ENCODE data around the gene LTBP3.

The LTBP3 gene

GRCh38 chr11:65545853-65546216 is 12.3 kb downstream of the LTBP3 start:
- peaks cover 30% of the 10 kb centered on the region for H3K4me1 ChIP-seq (ENCODE audit: insufficient read depth, low read length, poor library complexity, severe bottlenecking)
- peak overlapping the region; percentile 67 for H3K4me3 ChIP-seq (ENCODE audit: low read length, poor library complexity, severe bottlenecking)
- peak overlapping the region; percentile 71 for H3K4me2 ChIP-seq (ENCODE audit: low read depth, low read length, poor library complexity, severe bottlenecking)
- TF ChIP-seq, protein P1, sequence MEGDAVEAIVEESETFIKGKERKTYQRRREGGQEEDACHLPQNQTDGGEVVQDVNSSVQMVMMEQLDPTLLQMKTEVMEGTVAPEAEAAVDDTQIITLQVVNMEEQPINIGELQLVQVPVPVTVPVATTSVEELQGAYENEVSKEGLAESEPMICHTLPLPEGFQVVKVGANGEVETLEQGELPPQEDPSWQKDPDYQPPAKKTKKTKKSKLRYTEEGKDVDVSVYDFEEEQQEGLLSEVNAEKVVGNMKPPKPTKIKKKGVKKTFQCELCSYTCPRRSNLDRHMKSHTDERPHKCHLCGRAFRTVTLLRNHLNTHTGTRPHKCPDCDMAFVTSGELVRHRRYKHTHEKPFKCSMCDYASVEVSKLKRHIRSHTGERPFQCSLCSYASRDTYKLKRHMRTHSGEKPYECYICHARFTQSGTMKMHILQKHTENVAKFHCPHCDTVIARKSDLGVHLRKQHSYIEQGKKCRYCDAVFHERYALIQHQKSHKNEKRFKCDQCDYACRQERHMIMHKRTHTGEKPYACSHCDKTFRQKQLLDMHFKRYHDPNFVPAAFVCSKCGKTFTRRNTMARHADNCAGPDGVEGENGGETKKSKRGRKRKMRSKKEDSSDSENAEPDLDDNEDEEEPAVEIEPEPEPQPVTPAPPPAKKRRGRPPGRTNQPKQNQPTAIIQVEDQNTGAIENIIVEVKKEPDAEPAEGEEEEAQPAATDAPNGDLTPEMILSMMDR (conservative IDR thresholded peaks at IDR 0.05; ENCODE audit: low read length) = no peak
- no peak for TF ChIP-seq EZH2phosphoT487 (IDR thresholded peaks at IDR 0.05; ENCODE audit: borderline replicate concordance)
- no peaks in the 10 kb centered on the region for H4K20me1 ChIP-seq (ENCODE audit: insufficient read depth, low read length, poor library complexity, severe bottlenecking)
- no peaks in the 10 kb centered on the region for H3K79me2 ChIP-seq (ENCODE audit: insufficient read depth, low read length)
- H2AFZ ChIP-seq (ENCODE audit: low read length) = 0 out of 2 replicates have a peak overlapping the region, but pooled peaks have one; percentile 59
- no peaks in the 10 kb centered on the region for H3K36me3 ChIP-seq (ENCODE audit: insufficient read depth, low read length)
- H3K9me3 ChIP-seq (ENCODE audit: insufficient read depth, low read depth, low read length) = no peaks in the 10 kb centered on the region
- peak overlapping the region; percentile 60 for H3K9ac ChIP-seq (ENCODE audit: low read depth, low read length, poor library complexity, severe bottlenecking)
- peaks cover 7% of the 10 kb centered on the region; the same call in 1 of the 2 replicates for H3F3A ChIP-seq (ENCODE audit: low read depth)
- H3K9me2 ChIP-seq (replicated peaks; ENCODE audit: low read depth, low read length) = no peaks in the 10 kb centered on the region
- H3K27me3 ChIP-seq (ENCODE audit: insufficient read depth, low read length, poor library complexity, severe bottlenecking) = no peaks in the 10 kb centered on the region

DNA sequence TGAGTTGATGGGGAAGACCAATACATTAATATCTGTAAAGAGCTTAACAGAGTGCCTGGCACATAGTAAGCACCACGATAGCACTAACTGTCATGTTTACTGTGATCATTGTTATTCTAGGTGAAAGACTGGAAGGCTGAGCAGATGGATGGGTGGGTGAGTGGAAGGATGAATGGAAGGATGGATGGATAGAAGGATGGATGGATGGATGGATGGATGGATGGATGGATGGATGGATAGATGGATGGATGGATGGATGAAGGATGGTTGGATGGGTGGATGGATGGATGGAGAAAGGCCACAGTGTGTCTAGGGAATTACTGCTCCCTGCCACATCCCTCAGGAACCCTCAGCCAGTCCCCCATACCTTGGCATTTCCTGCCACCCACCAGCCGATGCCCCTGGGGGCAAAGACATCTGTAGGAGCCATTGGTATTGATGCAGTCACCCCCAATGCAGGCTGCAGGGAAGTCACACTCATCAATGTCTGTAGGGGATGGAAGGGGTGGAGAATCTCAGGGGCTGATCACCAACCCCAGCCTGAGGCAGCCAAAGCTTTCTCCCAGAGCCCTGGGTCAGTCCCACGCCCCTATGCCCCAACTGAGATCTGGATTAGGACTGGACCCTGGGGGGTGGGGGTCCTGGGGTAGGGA is 15.3 kb downstream of the LTBP3 start:
- Histone ChIP-seq H3K4me2 (ENCODE audit: low read depth, low read length, poor library complexity, severe bottlenecking) (no peak overlapping the region), H3K36me3 (ENCODE audit: insufficient read depth, low read length) (no peaks in the 10 kb centered on the region), H3K9me2 (replicated peaks; ENCODE audit: low read depth, low read length) (no peaks in the 10 kb centered on the region), H3F3A (ENCODE audit: low read depth) (peaks cover 7% of the 10 kb centered on the region; the same call in 1 of the 2 replicates), H3K27me3 (ENCODE audit: insufficient read depth, low read length, poor library complexity, severe bottlenecking) (no peaks in the 10 kb centered on the region), H2AFZ (ENCODE audit: low read length) (no peak overlapping the region), H3K9me3 (ENCODE audit: insufficient read depth, low read depth, low read length) (no peaks in the 10 kb centered on the region), H3K79me2 (ENCODE audit: insufficient read depth, low read length) (no peaks in the 10 kb centered on the region), H3K9ac (ENCODE audit: low read depth, low read length, poor library complexity, severe bottlenecking) (no peak overlapping the region), H3K4me1 (ENCODE audit: insufficient read depth, low read length, poor library complexity, severe bottlenecking) (peaks cover 33% of the 10 kb centered on the region), H4K20me1 (ENCODE audit: insufficient read depth, low read length, poor library complexity, severe bottlenecking) (no peaks in the 10 kb centered on the region), H3K4me3 (ENCODE audit: low read length, poor library complexity, severe bottlenecking) (no peak overlapping the region)
- TF ChIP-seq, protein P1 (conservative IDR thresholded peaks at IDR 0.05; ENCODE audit: low read length) = no peak
- no peak for TF ChIP-seq EZH2phosphoT487 (IDR thresholded peaks at IDR 0.05; ENCODE audit: borderline replicate concordance)

GRCh38 chr11:65541093-65541982 is 16.8 kb downstream of the LTBP3 start:
- peak overlapping the region; percentile 82 for H3K4me2 ChIP-seq (ENCODE audit: low read depth, low read length, poor library complexity, severe bottlenecking)
- H3K79me2 ChIP-seq (ENCODE audit: insufficient read depth, low read length) = no peaks in the 10 kb centered on the region
- H3K9me2 ChIP-seq (replicated peaks; ENCODE audit: low read depth, low read length) = no peaks in the 10 kb centered on the region
- peak overlapping the region; percentile 81; the same call in 1 of the 2 replicates for H2AFZ ChIP-seq (ENCODE audit: low read length)
- no peaks in the 10 kb centered on the region for H3K27me3 ChIP-seq (ENCODE audit: insufficient read depth, low read length, poor library complexity, severe bottlenecking)
- no peaks in the 10 kb centered on the region for H3K9me3 ChIP-seq (ENCODE audit: insufficient read depth, low read depth, low read length)
- H4K20me1 ChIP-seq (ENCODE audit: insufficient read depth, low read length, poor library complexity, severe bottlenecking) = no peaks in the 10 kb centered on the region
- H3K9ac ChIP-seq (ENCODE audit: low read depth, low read length, poor library complexity, severe bottlenecking) = peak overlapping the region; percentile 53
- peaks cover 7% of the 10 kb centered on the region; the same call in 1 of the 2 replicates for H3F3A ChIP-seq (ENCODE audit: low read depth)
- H3K36me3 ChIP-seq (ENCODE audit: insufficient read depth, low read length) = no peaks in the 10 kb centered on the region
- H3K4me3 ChIP-seq (ENCODE audit: low read length, poor library complexity, severe bottlenecking) = peak overlapping the region; percentile 71
- peaks cover 24% of the 10 kb centered on the region for H3K4me1 ChIP-seq (ENCODE audit: insufficient read depth, low read length, poor library complexity, severe bottlenecking)
- TF ChIP-seq, protein P1 (conservative IDR thresholded peaks at IDR 0.05; ENCODE audit: low read length) = peak; percentile 6; the same call in 1 of the 2 replicates
- TF ChIP-seq EZH2phosphoT487 (IDR thresholded peaks at IDR 0.05; ENCODE audit: borderline replicate concordance) = no peak
